NCI-H226 (cell line): Measurements from ENCODE around the gene FAM177B.
"Not testable (repeated sequence)": the region's sequence is repeated elsewhere in the genome, so short reads cannot be mapped to it uniquely, and the experiment has no call there.

Source experiments
- DNase-seq: peaks from one replicate; pipeline ENCODE4 v3.0.0-alpha.2; 2015

The FAM177B gene

DNA sequence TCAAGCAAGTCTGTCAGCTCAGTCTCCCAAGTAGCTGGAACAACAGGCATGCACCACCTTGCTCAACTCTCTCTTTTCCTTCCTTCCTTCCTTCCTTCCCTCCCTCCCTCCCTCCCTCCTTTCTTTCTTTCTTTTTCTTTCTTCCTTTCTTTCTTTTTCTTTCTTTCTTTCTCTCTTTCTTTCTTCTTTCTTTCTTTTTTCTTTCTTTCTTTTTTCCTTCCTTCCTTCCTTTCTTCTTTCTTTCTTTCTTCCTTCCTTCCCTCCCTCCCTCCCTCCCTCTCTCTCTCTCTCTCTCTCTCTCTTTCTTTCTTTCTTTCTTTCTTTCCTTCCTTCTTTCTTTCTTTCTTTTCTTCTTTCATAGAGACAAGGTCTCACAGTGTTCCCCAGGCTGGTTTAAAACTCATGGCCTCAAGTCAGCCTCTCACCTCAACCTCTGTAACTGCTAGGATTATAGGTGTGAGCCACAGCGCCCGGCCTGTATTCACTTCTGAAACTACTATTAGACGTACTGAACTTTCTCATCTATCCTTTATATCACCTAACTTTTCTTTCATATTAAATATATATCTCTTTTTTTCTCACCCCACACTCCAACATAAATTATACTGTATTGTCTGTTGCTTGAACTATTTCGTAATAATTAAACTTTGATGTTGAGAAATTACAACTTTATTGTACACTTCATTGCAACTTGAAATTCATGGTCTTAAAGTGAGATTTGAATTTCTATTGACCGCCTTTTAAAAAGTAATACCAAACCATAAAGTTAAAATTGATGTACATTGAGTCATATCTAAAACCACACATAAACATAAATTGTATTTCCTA lies 4.8 kb downstream of the FAM177B start:
- DNase-seq: not testable (repeated sequence)

- no peak for DNase-seq
These were observed 12.9 kb downstream of the FAM177B start for GRCh38 chr1:222749927-222750326.

- no peak for DNase-seq
These were observed 13.6 kb downstream of the FAM177B start for GRCh38 chr1:222750651-222751050.

GRCh38 chr1:222751255-222751654 lies 14.3 kb downstream of the FAM177B start:
- DNase-seq: no peak

DNA sequence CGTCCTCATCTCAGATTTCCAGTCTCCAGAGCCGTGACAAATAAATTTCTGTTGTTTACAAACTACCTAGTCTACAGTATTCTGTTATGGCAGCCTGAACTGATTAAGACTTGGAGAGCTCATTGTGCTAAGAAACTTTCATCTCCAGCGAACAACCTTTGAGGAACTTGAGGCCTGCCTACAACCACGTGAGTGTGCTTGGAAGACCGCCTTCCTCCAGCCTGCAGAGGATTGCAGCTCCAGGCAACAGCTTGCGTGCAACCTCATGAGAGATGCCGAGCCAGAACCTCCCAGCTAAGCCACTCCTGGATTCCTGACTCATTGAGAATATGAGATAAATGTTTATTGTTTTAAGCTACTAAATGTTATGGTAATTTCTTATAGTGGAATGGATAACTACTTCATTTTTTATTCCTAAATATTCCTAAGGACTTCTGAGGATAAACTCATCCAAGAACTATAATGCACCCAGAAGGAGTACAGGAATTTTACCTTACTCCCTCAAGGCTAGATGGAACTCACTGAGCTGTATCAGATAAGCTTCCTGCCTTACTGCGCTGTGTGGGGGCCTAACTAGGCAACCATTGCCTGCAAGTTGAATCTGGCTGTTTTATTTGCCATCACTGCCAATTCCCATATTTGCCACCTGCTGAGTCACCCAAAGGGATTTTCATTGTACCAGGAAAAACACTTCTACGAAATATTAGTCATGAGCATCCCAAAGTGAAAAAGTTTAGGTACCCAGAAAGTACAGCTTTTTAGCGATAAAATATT lies 17.6 kb downstream of the FAM177B start:
- peak; percentile 87 for DNase-seq

GRCh38 chr1:222757646-222758268 lies 20.8 kb downstream of the FAM177B start:
- no peak for DNase-seq

DNA sequence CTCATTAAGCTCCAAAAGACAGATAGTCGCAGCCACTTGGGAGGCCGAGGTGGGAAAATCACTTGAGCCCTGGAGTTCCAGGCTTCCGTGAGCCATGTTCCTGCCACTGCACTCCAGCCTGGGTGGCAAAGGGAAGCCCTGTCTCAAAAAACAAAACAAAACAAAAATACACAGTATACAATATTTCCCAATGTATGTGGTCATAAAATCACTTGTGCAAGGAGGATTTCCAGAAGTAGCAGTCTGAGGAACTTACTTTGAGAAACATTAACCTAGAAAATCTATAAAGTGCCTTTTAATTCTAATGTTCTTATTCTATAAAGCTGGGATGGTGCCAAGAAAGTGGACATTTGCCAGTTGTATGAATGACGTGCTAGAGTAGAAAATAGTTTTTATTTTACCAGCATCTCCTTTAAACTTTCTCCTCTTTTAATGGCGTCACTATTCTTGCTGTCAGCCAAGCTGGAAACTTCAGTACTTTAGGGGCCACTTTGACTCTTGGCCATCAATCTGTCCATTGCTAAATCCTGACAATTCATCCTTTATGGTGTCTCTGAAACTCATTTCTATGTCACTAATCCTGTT lies 22.5 kb downstream of the FAM177B start:
- DNase-seq: no peak

GRCh38 chr1:222761083-222761482 lies 24.1 kb downstream of the FAM177B start:
- DNase-seq: no peak

DNA sequence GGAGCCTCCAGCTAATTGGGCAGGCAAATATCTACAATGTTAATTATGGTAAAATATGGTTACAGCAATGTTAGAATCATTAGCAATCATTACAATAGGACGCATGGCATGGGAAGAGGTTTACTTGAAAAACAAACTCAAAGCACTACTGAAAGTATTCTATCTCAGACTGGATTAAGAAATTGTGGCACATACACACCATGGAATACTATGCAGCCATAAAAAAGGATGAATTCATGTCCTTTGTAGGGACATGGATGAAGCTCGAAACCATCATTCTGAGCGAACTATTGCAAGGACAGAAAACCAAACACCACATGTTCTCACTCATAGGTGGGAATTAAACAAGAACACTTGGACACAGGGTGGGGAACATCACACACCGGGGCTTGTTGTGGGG lies 25.2 kb downstream of the FAM177B start:
- not testable (repeated sequence) for DNase-seq

- DNase-seq: no peak
These were observed 30.2 kb downstream of the FAM177B start for GRCh38 chr1:222767152-222767571.

GRCh38 chr1:222768592-222768991 lies 31.6 kb downstream of the FAM177B start:
- no peak for DNase-seq

DNA sequence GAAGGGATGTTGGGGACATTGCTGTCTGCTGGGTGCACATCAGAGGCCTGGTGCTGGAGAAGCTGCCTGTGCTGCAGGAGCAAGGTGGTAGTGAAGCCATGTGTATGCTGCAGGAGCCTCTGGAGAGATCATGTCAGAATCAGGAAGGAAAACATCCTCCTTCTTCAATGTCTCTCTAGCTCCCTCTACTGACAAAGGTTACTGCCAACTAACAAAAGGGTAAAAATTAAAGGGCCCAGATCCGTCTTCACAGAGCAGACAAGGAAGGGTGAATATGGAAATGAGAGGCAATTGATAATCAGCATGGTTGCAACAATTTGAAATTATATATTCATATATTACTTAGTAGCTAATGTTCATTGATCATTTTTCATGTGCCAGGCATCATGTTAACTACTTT lies 32.2 kb downstream of the FAM177B start:
- no peak for DNase-seq

DNA sequence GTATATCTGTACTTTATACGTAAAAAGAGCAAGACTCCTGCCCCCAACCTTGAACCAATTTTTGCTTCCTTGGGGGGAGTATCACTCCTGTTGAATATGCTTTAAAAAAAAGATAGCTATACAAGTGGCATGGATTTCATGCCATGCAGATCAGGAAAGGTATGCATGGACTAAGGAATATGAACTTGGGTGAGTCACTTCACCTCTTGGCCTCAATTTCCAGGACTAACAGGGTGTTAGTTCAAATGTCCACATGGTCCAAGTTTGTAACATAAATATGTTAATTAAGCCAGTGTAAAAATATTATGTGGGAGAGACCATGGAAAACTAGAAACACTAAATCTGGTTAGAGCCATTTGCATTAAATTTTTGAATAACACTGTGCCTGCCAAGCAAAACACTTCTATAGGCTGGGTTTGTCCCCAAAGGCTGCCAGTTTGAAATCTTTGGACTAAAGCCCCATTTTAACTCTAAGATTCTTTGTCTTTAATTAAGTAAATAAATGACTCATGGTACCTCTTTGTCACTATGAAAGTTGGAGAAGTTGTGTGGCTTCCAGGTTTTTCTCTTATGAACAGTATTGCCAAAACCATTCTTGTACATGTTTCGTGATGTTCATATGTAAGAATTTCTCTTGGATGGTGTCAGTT lies 33.1 kb downstream of the FAM177B start:
- DNase-seq: no peak

GRCh38 chr1:222772996-222773379 lies 36.0 kb downstream of the FAM177B start:
- DNase-seq: no peak

- DNase-seq: peak; percentile 8
These were observed 40.5 kb downstream of the FAM177B start for GRCh38 chr1:222777463-222777862.

GRCh38 chr1:222777977-222778376 lies 41.0 kb downstream of the FAM177B start:
- peak; percentile 23 for DNase-seq

- no peak for DNase-seq
These were observed 44.2 kb downstream of the FAM177B start for GRCh38 chr1:222781251-222781650.

GRCh38 chr1:222783051-222783450 lies 46.0 kb downstream of the FAM177B start:
- DNase-seq: no peak

DNA sequence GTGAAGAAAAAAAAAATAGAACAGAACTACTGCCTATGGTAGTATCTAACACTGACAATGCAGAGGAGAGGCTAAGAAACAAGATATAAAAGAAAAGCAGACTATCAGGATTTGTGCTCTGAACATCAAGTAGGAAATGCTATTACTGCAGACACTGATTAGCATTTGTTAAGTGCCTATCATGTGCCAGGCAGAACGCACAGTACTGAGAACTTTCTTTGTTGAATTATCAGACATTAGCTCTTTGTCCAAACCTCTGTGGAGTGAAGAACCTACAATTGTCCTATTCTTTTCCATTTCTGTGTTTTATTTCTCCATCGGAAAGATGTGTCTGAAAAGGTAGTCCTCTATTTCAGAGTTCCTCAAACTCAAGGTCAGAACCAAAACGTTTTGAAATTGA lies 47.4 kb downstream of the FAM177B start:
- no peak for DNase-seq

DNA sequence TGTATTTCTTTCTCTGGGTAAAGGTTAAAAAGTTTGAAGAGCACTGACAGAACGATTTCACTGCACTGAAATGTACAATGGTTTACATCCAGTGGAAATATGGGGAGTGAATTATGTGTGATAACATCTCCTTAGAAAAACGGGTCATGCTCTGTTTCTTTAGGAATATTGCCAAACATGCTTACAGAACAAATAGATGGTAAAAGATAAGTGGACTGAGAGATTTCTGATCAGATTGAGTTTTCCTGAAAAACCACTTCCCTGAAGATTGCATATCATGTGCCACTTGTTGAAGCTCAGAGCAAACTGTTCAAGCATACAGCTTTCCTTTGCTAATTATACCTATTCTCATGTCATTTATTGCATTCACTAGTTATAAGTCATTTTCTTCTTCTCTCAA lies 47.9 kb downstream of the FAM177B start:
- DNase-seq: no peak

DNA sequence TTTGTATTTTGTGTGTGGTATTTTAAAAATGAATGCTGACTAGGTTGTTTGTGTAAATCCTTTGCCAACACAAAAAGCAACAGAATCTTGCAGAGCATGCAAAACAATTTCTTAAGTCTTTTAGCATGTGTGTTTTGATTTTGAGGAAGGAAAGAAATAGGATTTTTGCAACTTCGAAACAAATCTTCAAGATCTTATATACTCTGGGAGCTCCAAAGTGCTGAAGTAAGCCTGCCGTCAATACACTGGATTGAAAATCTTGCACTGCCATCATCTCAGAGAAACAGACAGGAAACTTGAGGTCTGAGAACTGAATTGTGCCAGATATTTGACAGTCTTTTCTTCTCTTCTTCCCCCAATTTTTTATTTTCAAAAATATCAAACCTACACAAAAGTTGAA lies 48.5 kb downstream of the FAM177B start:
- no peak for DNase-seq

GRCh38 chr1:222786121-222786520 lies 49.1 kb downstream of the FAM177B start:
- DNase-seq: peak; percentile 6

DNA sequence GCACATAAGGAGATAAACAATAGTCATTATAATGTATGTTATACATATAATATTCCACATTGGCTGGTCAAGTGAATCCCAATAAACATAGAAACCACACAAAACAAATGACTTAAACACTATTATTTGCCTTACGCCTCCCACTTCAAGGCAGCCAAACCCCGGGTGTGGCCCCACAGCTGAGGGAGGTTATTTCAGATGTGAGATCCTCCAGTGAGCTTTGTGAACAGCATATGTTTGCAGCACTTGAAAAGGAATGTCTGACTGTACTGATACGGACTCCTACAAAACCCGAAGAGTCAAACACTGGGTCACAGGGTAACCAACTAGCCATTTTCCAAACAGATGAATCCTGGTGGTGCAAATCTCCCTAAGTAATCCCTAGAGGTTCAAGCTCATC lies 50.7 kb downstream of the FAM177B start:
- DNase-seq: peak; percentile 6
